ENCODE results near the gene TEAD3. TPM values are rescaled to one million over a fixed set of nuclear protein-coding genes. Genes with fewer than 3 reads are reported as not detected.
"Not testable (repeated sequence)": the region's sequence is repeated elsewhere in the genome, so short reads cannot be mapped to it uniquely, and the experiment has no call there.

The TEAD3 gene
- total RNA-seq, 4 donors from 2014 or later = 13.7 to 33.5 (median 29.3) TPM

- TF ChIP-seq CTCF (IDR thresholded peaks at IDR 0.05) = no peak
- no peak for TF ChIP-seq POLR2A (IDR thresholded peaks at IDR 0.05)
- no peak for DNase-seq
- Histone ChIP-seq H3K27ac (no peak overlapping the region), H3K36me3 (no peaks in the 10 kb centered on the region), H3K4me3 (no peak overlapping the region), H3K27me3 (peaks cover 0 to 14% (median 0%) of the 10 kb centered on the region in 4 donors), H3K4me1 (peaks cover 0 to 22% (median 4%) of the 10 kb centered on the region in 3 donors), H3K9me3 (no peaks in the 10 kb centered on the region)
- WGBS, 2 donors = 85 to 91% methylated on average over 5 to 6 of the region's 6 CpGs
- intact Hi-C loops (cut with DNase I) = no loop called here
These were observed 21.9 kb upstream of the TEAD3 start for GRCh38 chr6:35518566-35519312.

GRCh38 chr6:35517978-35518377 lies 21.1 kb upstream of the TEAD3 start:
- peaks cover 0 to 19% (median 4%) of the 10 kb centered on the region in 3 donors for H3K4me1 ChIP-seq
- H3K4me3 ChIP-seq; H3K9me3 ChIP-seq; intact Hi-C loops (cut with DNase I); H3K27ac ChIP-seq; DNase-seq; H3K36me3 ChIP-seq: not testable (repeated sequence)
- peaks cover 0 to 20% (median 0%) of the 10 kb centered on the region in 4 donors for H3K27me3 ChIP-seq
- WGBS, 2 donors = 73 to 87% methylated on average over 7 of the region's 7 CpGs

DNA sequence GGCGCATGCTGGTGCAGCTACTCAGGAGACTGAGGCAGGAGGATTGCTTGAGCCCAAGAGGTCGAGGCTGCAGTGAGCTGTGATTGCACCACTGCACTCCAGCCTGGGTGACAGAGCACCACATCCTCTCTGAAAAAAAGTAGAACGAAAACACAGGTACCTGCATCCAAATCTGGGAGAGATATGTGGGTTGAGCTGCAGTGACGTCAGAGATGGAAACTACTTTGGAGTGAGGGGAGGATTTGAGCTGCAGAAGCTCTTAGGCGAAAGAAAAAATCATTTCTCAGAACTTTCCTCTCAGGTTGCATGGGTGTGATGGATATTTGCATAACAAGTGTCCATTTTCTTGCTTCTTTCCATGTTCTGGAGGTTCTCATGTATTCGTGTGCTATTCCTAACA lies 19.8 kb upstream of the TEAD3 start:
- DNase-seq = no peak
- Histone ChIP-seq H3K27ac (no peak overlapping the region), H3K4me1 (peaks cover 4 to 18% (median 5%) of the 10 kb centered on the region in 3 donors), H3K36me3 (no peaks in the 10 kb centered on the region), H3K9me3 (no peaks in the 10 kb centered on the region), H3K27me3 (peaks cover 0 to 25% (median 3%) of the 10 kb centered on the region in 4 donors), H3K4me3 (no peak overlapping the region)
- intact Hi-C loops (cut with DNase I) = no loop called here
- no peak for TF ChIP-seq CTCF (IDR thresholded peaks at IDR 0.05)
- TF ChIP-seq POLR2A (IDR thresholded peaks at IDR 0.05) = no peak
- 52 to 71% methylated on average over 6 of the region's 6 CpGs for WGBS, 2 donors

- H3K27ac ChIP-seq; H3K4me3 ChIP-seq; H3K36me3 ChIP-seq; H3K9me3 ChIP-seq; intact Hi-C loops (cut with DNase I); DNase-seq: not testable (repeated sequence)
- 53 to 73% methylated on average over 3 of the region's 6 CpGs for WGBS, 2 donors
- Histone ChIP-seq H3K4me1 (peaks cover 4 to 23% (median 9%) of the 10 kb centered on the region in 3 donors), H3K27me3 (peaks cover 0 to 26% (median 4%) of the 10 kb centered on the region in 4 donors)
These were observed 19.1 kb upstream of the TEAD3 start for GRCh38 chr6:35515939-35516338.

- no peak for TF ChIP-seq POLR2A (IDR thresholded peaks at IDR 0.05)
- peaks cover 0 to 40% (median 4%) of the 10 kb centered on the region in 4 donors for H3K27me3 ChIP-seq
- intact Hi-C loops (cut with DNase I) = no loop called here
These were observed 17.7 kb upstream of the TEAD3 start for GRCh38 chr6:35514587-35514986.

GRCh38 chr6:35512740-35513139 lies 15.9 kb upstream of the TEAD3 start, which contains the start of gene TULP1:
TULP1 (minus strand) TSS chr6:35512896; CDS start chr6:35512858, 38 bp downstream.
- peak within 1 kb of the TSS in 3 of 4 donors; percentile 13 to 46 (median 19) for H3K4me3 ChIP-seq
- TF ChIP-seq CTCF (IDR thresholded peaks at IDR 0.05) (no peak), POLR2A (IDR thresholded peaks at IDR 0.05) (no peak)
- intact Hi-C loops (cut with DNase I) = no loop called here

More at GRCh38 chr6:35514587-35514986, 17.7 kb upstream of the TEAD3 start:
- Histone ChIP-seq H3K4me1 (peaks cover 0 to 15% (median 9%) of the 10 kb centered on the region in 3 donors), H3K4me3 (no peak overlapping the region), H3K27ac (no peak overlapping the region), H3K9me3 (no peaks in the 10 kb centered on the region), H3K36me3 (no peaks in the 10 kb centered on the region)
- 71 to 72% methylated on average over 4 of the region's 4 CpGs for WGBS, 2 donors
- DNase-seq = no peak

More at GRCh38 chr6:35512740-35513139, 15.9 kb upstream of the TEAD3 start, which contains the start of gene TULP1:
- Histone ChIP-seq H3K27me3 (peaks cover 0 to 57% (median 4%) of the 10 kb centered on the region in 4 donors), H3K9me3 (no peaks in the 10 kb centered on the region), H3K4me1 (peaks cover 0 to 11% (median 9%) of the 10 kb centered on the region in 3 donors), H3K36me3 (no peaks in the 10 kb centered on the region), H3K27ac (no peak within 1 kb of the TSS)
- no peak for DNase-seq
- WGBS, 2 donors = 74 to 90% methylated on average over 2 to 7 of the region's 10 CpGs

Data from esophagus squamous epithelium (tissue), 5 donors.